Measurements from ENCODE around the gene POU3F1. TPM values are rescaled to one million over a fixed set of nuclear protein-coding genes. Genes with fewer than 3 reads are reported as not detected.

POU3F1 gene
- total RNA-seq, 4 donors from 2014 or later: 0.20 TPM; not detected in 3

GRCh38 chr1:38090796-38091195 is 44.2 kb upstream of the POU3F1 start:
- H3K4me3 ChIP-seq: no peak overlapping the region
- TF ChIP-seq POLR2A (IDR thresholded peaks at IDR 0.05) (no peak), POLR2AphosphoS5 (IDR thresholded peaks at IDR 0.05) (no peak), EP300 (IDR thresholded peaks at IDR 0.05) (no peak), CTCF (IDR thresholded peaks at IDR 0.05) (no peak)
- H3K27ac ChIP-seq: no peak overlapping the region
- ATAC-seq: no peak
- H3K36me3 ChIP-seq: no peaks in the 10 kb centered on the region
- H3K4me1 ChIP-seq: no peaks in the 10 kb centered on the region
- WGBS, 2 donors (ENCODE audit: low coverage in 1 of 2): 75 to 83% methylated on average over 3 of the region's 3 CpGs
- peaks cover 82% of the 10 kb centered on the region for H3K27me3 ChIP-seq
- H3K9me3 ChIP-seq: no peaks in the 10 kb centered on the region

- Histone ChIP-seq H3K27ac (no peak overlapping the region), H3K36me3 (no peaks in the 10 kb centered on the region), H3K27me3 (peaks cover 76% of the 10 kb centered on the region), H3K4me3 (no peak overlapping the region), H3K4me1 (no peaks in the 10 kb centered on the region), H3K9me3 (no peaks in the 10 kb centered on the region)
- TF ChIP-seq POLR2AphosphoS5 (IDR thresholded peaks at IDR 0.05) (no peak), CTCF (IDR thresholded peaks at IDR 0.05) (no peak), POLR2A (IDR thresholded peaks at IDR 0.05) (no peak), EP300 (IDR thresholded peaks at IDR 0.05) (no peak)
- no peak for ATAC-seq
- 76 to 85% methylated on average over 5 of the region's 11 CpGs for WGBS, 2 donors (ENCODE audit: low coverage in 1 of 2)
Observed at GRCh38 chr1:38089712-38090360, 43.2 kb upstream of the POU3F1 start.

- WGBS, 2 donors (ENCODE audit: low coverage in 1 of 2): 67 to 100% methylated on average over 1 of the region's 6 CpGs
- no peak for ATAC-seq
- no peak overlapping the region for H3K27ac ChIP-seq
- H3K4me3 ChIP-seq: no peak overlapping the region
- no peak for TF ChIP-seq POLR2A (IDR thresholded peaks at IDR 0.05)
- no peak for TF ChIP-seq POLR2AphosphoS5 (IDR thresholded peaks at IDR 0.05)
- no peak for TF ChIP-seq CTCF (IDR thresholded peaks at IDR 0.05)
- TF ChIP-seq EP300 (IDR thresholded peaks at IDR 0.05): no peak
- no peaks in the 10 kb centered on the region for H3K36me3 ChIP-seq
- no peaks in the 10 kb centered on the region for H3K4me1 ChIP-seq
- peaks cover 66% of the 10 kb centered on the region for H3K27me3 ChIP-seq
- H3K9me3 ChIP-seq: no peaks in the 10 kb centered on the region
Observed at GRCh38 chr1:38088791-38089190, 42.2 kb upstream of the POU3F1 start.

GRCh38 chr1:38088366-38088765 is 41.8 kb upstream of the POU3F1 start:
- 25 to 55% methylated on average over 3 of the region's 6 CpGs for WGBS, 2 donors (ENCODE audit: low coverage in 1 of 2)
- no peak for ATAC-seq
- Histone ChIP-seq H3K9me3 (no peaks in the 10 kb centered on the region), H3K36me3 (no peaks in the 10 kb centered on the region), H3K4me1 (no peaks in the 10 kb centered on the region), H3K27me3 (peaks cover 66% of the 10 kb centered on the region), H3K4me3 (no peak overlapping the region), H3K27ac (no peak overlapping the region)
- no peak for TF ChIP-seq POLR2A (IDR thresholded peaks at IDR 0.05)
- no peak for TF ChIP-seq POLR2AphosphoS5 (IDR thresholded peaks at IDR 0.05)
- no peak for TF ChIP-seq EP300 (IDR thresholded peaks at IDR 0.05)
- no peak for TF ChIP-seq CTCF (IDR thresholded peaks at IDR 0.05)

- 60 to 80% methylated on average over 1 of the region's 9 CpGs for WGBS, 2 donors (ENCODE audit: low coverage in 1 of 2)
- no peak for TF ChIP-seq POLR2AphosphoS5 (IDR thresholded peaks at IDR 0.05)
- no peak for TF ChIP-seq CTCF (IDR thresholded peaks at IDR 0.05)
- TF ChIP-seq POLR2A (IDR thresholded peaks at IDR 0.05): no peak
- TF ChIP-seq EP300 (IDR thresholded peaks at IDR 0.05): no peak
Observed at GRCh38 chr1:38087676-38088075, 41.1 kb upstream of the POU3F1 start.

More at GRCh38 chr1:38087676-38088075, 41.1 kb upstream of the POU3F1 start:
- Histone ChIP-seq H3K4me3 (no peak overlapping the region), H3K27me3 (peaks cover 68% of the 10 kb centered on the region), H3K36me3 (no peaks in the 10 kb centered on the region), H3K4me1 (no peaks in the 10 kb centered on the region), H3K9me3 (no peaks in the 10 kb centered on the region), H3K27ac (no peak overlapping the region)
- no peak for ATAC-seq

Data from gastroesophageal sphincter (tissue), 4 donors.